C4-2B (cell line): Measurements from ENCODE around the gene NR3C2.

Experiments used
- H3K27ac ChIP-seq: fragments of 450-650 bp; 2 replicates; pipeline ENCODE4 v1.5.1; 2017
- ZFX ChIP-seq: fragments of 450-650 bp; IDR thresholded peaks from 2 replicates; pipeline ENCODE4 v1.6.1; 2017
- TF ChIP-seq, protein P1 (sequence below): fragments of 450-650 bp; conservative IDR thresholded peaks from 2 replicates; pipeline ENCODE4 v1.5.1; 2017; ENCODE audit warnings: mild to moderate bottlenecking

The NR3C2 gene

DNA sequence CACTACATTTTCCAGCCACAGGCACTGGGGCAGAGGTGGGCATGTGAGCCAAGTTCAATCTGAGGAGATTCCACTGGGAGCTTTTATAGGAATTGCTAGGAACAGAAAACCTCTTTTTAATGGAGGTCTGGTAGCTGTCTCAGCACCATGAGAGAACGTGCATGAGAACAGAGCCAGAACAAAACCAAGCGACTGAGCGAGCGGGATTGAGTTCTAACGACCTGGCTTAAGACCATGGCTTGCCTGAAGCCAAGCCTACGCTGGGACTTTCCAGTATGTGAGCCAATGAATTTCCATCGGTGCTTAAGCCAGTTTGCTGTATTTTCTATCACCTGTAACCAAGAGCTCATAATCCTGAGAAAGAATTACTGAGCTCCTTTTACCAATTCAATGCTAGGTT is 183.7 kb downstream of the NR3C2 start:
- no peak overlapping the region for H3K27ac ChIP-seq
- TF ChIP-seq ZFX: no peak

GRCh38 chr4:148255344-148255720 is 186.9 kb downstream of the NR3C2 start:
- H3K27ac ChIP-seq: no peak overlapping the region
- TF ChIP-seq, protein P1, sequence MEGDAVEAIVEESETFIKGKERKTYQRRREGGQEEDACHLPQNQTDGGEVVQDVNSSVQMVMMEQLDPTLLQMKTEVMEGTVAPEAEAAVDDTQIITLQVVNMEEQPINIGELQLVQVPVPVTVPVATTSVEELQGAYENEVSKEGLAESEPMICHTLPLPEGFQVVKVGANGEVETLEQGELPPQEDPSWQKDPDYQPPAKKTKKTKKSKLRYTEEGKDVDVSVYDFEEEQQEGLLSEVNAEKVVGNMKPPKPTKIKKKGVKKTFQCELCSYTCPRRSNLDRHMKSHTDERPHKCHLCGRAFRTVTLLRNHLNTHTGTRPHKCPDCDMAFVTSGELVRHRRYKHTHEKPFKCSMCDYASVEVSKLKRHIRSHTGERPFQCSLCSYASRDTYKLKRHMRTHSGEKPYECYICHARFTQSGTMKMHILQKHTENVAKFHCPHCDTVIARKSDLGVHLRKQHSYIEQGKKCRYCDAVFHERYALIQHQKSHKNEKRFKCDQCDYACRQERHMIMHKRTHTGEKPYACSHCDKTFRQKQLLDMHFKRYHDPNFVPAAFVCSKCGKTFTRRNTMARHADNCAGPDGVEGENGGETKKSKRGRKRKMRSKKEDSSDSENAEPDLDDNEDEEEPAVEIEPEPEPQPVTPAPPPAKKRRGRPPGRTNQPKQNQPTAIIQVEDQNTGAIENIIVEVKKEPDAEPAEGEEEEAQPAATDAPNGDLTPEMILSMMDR: no peak
- no peak for TF ChIP-seq ZFX

DNA sequence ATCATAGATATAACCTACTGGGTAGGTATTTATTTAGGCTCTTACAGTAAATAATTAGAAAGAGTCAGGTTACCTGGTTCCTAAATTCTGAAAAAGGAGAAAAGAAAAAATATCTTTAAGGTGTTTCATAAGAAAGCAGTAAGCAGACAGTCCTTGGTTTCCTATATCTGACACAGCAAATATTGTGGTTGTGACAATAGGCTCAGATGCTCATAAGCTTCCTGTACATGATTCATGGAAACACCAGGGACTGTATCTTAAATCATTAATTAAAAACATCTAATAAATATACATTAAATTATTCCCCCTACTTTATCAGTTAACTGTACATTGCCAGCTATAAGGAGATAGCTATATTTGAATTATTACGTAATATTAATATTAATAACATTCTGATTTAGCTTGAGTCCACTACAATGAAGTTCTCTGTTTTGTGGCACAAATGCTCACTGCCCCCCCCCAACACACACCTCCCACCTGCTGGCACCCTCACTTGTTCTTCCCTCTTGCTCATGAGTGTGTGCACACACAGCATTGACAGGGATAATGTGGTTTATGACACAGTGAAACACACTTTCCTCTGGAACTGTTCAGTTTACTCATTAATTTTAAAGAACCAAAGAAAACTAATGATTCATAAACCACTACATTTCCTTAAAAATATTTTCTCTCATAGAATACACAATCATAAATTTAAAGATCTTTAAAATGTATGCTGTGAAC is 187.4 kb downstream of the NR3C2 start:
- H3K27ac ChIP-seq: no peak overlapping the region
- TF ChIP-seq, protein P1: no peak
- TF ChIP-seq ZFX: no peak

DNA sequence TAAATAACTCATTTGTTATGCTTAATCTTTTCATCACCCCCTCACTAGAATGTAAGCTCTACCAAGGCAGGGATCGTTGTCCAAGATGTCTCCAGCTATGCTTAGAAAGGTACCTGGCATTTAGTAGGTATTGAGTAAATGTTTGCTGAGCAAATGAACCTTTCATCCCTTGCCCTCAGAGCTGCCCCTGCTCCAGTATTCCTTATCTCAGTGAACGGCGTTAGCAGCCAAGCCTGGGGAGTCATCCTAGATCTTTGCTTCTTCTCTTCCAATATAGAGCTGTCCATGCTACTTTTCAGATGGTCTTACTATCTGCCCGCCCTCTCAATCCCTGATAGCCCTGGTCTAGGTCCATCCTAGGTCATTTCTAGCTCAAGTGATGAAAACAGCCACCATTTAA is 188.4 kb downstream of the NR3C2 start:
- no peak overlapping the region for H3K27ac ChIP-seq
- TF ChIP-seq, protein P1: no peak

DNA sequence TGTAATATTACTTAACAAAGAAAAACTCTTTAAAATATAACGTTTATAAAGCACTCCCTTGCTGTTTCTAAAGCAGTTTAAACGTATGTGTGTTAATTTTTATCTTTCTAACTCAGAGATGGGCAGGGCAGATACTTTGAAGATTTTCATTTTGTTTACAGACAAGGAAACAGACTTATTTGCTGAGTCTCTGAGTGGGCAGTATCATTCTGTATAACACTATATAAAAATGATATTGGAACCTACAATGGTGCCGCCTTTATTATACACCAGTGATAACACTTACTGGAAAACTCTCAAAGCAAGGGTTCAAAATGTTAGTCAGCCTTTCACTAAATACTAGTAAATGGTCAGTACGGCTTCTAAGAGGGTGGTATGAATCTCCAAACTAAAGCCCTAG is 193.4 kb downstream of the NR3C2 start:
- no peak overlapping the region for H3K27ac ChIP-seq
- TF ChIP-seq, protein P1: no peak

GRCh38 chr4:148245015-148245414 is 197.2 kb downstream of the NR3C2 start:
- H3K27ac ChIP-seq: no peak overlapping the region
- TF ChIP-seq ZFX: no peak
- TF ChIP-seq, protein P1: no peak

DNA sequence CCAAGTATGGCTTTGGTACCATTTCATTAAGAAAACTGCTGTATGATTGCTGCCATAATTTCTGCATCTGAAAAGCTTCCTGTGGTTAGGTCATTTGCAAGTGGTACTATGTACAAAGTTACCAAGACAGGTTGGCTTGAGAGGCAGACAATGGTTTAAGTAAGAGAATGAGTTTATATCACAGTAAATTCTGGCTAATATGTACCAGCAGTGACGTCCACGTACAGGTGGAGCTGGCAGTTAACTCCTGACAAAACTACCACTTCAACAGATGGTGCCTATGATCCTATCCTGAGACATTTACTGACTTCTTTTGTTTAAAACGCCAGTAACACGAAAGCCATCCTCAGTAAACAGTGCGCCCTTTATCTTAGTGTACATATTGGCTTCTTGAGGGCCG is 198.4 kb downstream of the NR3C2 start:
- no peak for TF ChIP-seq ZFX
- TF ChIP-seq, protein P1: no peak
- no peak overlapping the region for H3K27ac ChIP-seq

- H3K27ac ChIP-seq: no peak overlapping the region
- TF ChIP-seq, protein P1: no peak
- no peak for TF ChIP-seq ZFX
Observed at GRCh38 chr4:148240241-148240640, 202.0 kb downstream of the NR3C2 start.
